ENCODE data around the gene NLRP12. TPM values are rescaled to one million over a fixed set of nuclear protein-coding genes. Genes with fewer than 3 reads are reported as not detected.

NLRP12 gene
- total RNA-seq, 1 experiment from 2014 or later: 5.6 TPM

DNA sequence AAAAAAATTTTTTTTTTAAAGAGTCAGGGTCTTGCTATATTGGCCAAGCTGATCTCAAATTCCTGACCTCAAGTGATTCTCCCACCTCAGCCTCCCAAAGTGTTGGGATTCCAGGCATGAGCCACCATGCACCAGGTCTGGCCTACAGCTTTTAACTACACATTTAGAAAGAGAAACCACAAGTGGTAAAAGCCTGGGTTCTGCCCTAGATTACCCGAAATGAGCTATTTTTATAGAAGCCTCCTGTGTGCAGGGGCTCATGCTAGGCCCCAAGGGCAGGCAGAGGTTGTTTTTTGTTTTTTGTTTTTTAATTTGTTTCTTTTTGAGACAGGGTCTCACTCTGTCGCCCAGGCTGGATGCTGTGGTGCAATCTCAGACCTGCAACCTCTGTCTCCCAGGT lies 29.6 kb upstream of the NLRP12 start:
- no peak for ATAC-seq
- DNase-seq (ENCODE audit: low spot score): no peak
- CTCF ChIA-PET: interaction anchor here (0.5 to 1.5 kb wide), 19 partner anchors 7 to 303 kb away, joined by 3 to 9 read pairs (median 4); partner anchors contain the start of genes MYADM and PRKCG
- H3K27me3 Mint-ChIP-seq (ENCODE audit: low read depth): peaks cover 8% of the 10 kb centered on the region; the same call in 1 of the 2 replicates
- H3K27ac Mint-ChIP-seq: no peak overlapping the region
- H3K4me3 Mint-ChIP-seq: no peak overlapping the region
- H3K4me1 Mint-ChIP-seq: peaks cover 16% of the 10 kb centered on the region
- POLR2A ChIA-PET: interaction anchor here (1.2 kb wide), 1 partner anchor 14 kb away, joined by 4 read pairs; the partner anchor contains the start of gene MYADM
- no peaks in the 10 kb centered on the region for H3K9me3 Mint-ChIP-seq
- TF ChIP-seq, protein P1, sequence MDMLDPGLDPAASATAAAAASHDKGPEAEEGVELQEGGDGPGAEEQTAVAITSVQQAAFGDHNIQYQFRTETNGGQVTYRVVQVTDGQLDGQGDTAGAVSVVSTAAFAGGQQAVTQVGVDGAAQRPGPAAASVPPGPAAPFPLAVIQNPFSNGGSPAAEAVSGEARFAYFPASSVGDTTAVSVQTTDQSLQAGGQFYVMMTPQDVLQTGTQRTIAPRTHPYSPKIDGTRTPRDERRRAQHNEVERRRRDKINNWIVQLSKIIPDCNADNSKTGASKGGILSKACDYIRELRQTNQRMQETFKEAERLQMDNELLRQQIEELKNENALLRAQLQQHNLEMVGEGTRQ (CRISPR knock-in tag; IDR thresholded peaks at IDR 0.05): no peak
- no peak for TF ChIP-seq NR2C2 (CRISPR knock-in tag; IDR thresholded peaks at IDR 0.05)
- TF ChIP-seq CREM (CRISPR knock-in tag; IDR thresholded peaks at IDR 0.05): no peak
- no peak for TF ChIP-seq ETV6 (CRISPR knock-in tag; IDR thresholded peaks at IDR 0.05)
- no peak for TF ChIP-seq MXD4 (CRISPR knock-in tag; IDR thresholded peaks at IDR 0.05; ENCODE audit: borderline replicate concordance)
- no peak for TF ChIP-seq SMAD3 (CRISPR knock-in tag; IDR thresholded peaks at IDR 0.05; ENCODE audit: borderline replicate concordance)
- no peak for TF ChIP-seq GRHL2 (CRISPR knock-in tag; IDR thresholded peaks at IDR 0.05; ENCODE audit: insufficient replicate concordance, severe bottlenecking)
- no peak for TF ChIP-seq FOXJ3 (CRISPR knock-in tag; IDR thresholded peaks at IDR 0.05; ENCODE audit: borderline replicate concordance)
- no peak for TF ChIP-seq ZNF232 (CRISPR knock-in tag; IDR thresholded peaks at IDR 0.05)
- TF ChIP-seq KAT7 (CRISPR knock-in tag; IDR thresholded peaks at IDR 0.05; ENCODE audit: borderline replicate concordance): no peak
- no peak for TF ChIP-seq CREB1 (CRISPR knock-in tag; IDR thresholded peaks at IDR 0.05)
- TF ChIP-seq, protein P2, sequence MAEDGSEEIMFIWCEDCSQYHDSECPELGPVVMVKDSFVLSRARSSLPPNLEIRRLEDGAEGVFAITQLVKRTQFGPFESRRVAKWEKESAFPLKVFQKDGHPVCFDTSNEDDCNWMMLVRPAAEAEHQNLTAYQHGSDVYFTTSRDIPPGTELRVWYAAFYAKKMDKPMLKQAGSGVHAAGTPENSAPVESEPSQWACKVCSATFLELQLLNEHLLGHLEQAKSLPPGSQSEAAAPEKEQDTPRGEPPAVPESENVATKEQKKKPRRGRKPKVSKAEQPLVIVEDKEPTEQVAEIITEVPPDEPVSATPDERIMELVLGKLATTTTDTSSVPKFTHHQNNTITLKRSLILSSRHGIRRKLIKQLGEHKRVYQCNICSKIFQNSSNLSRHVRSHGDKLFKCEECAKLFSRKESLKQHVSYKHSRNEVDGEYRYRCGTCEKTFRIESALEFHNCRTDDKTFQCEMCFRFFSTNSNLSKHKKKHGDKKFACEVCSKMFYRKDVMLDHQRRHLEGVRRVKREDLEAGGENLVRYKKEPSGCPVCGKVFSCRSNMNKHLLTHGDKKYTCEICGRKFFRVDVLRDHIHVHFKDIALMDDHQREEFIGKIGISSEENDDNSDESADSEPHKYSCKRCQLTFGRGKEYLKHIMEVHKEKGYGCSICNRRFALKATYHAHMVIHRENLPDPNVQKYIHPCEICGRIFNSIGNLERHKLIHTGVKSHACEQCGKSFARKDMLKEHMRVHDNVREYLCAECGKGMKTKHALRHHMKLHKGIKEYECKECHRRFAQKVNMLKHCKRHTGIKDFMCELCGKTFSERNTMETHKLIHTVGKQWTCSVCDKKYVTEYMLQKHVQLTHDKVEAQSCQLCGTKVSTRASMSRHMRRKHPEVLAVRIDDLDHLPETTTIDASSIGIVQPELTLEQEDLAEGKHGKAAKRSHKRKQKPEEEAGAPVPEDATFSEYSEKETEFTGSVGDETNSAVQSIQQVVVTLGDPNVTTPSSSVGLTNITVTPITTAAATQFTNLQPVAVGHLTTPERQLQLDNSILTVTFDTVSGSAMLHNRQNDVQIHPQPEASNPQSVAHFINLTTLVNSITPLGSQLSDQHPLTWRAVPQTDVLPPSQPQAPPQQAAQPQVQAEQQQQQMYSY (CRISPR knock-in tag; IDR thresholded peaks at IDR 0.05): no peak
- TF ChIP-seq, protein P3, sequence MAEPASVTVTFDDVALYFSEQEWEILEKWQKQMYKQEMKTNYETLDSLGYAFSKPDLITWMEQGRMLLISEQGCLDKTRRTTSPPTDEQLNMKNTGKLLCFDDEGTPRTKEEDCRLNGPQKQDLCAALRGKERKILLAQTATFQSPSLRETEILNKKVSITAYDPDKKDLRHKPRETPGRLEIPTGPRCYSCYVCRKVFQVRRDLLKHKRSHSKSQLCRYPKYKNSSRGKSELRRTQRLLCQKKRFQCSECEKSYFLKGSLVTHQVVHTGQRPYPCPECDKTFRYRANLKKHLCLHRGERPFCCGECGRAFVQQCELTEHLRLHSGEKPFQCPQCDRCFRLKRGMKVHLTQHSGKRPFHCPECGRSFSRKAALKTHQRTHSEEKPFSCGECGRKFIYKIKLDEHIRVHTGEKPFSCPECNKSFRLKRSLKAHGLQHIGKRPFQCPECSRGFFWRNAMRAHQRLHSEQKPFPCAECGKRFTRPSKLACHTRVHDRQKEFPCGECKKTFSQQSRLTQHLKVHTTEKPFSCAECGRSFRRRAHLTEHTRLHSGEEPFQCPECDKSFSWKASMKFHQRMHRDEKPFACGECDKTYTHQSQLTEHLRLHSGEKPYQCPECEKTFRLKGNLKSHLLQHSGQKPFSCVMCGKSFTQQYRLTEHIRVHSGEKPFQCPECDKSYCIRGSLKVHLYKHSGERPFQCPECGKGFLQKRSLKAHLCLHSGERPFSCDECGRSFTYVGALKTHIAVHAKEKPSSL (CRISPR knock-in tag; conservative IDR thresholded peaks at IDR 0.05): no peak
- TF ChIP-seq FOXK1 (CRISPR knock-in tag; IDR thresholded peaks at IDR 0.05): no peak
- TF ChIP-seq, protein P4, sequence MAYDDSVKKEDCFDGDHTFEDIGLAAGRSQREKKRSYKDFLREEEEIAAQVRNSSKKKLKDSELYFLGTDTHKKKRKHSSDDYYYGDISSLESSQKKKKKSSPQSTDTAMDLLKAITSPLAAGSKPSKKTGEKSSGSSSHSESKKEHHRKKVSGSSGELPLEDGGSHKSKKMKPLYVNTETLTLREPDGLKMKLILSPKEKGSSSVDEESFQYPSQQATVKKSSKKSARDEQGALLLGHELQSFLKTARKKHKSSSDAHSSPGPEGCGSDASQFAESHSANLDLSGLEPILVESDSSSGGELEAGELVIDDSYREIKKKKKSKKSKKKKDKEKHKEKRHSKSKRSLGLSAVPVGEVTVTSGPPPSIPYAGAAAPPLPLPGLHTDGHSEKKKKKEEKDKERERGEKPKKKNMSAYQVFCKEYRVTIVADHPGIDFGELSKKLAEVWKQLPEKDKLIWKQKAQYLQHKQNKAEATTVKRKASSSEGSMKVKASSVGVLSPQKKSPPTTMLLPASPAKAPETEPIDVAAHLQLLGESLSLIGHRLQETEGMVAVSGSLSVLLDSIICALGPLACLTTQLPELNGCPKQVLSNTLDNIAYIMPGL (CRISPR knock-in tag; IDR thresholded peaks at IDR 0.05): no peak
- TF ChIP-seq, protein P5, sequence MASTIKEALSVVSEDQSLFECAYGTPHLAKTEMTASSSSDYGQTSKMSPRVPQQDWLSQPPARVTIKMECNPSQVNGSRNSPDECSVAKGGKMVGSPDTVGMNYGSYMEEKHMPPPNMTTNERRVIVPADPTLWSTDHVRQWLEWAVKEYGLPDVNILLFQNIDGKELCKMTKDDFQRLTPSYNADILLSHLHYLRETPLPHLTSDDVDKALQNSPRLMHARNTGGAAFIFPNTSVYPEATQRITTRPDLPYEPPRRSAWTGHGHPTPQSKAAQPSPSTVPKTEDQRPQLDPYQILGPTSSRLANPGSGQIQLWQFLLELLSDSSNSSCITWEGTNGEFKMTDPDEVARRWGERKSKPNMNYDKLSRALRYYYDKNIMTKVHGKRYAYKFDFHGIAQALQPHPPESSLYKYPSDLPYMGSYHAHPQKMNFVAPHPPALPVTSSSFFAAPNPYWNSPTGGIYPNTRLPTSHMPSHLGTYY (CRISPR knock-in tag; IDR thresholded peaks at IDR 0.05): no peak
- TF ChIP-seq, protein P6, sequence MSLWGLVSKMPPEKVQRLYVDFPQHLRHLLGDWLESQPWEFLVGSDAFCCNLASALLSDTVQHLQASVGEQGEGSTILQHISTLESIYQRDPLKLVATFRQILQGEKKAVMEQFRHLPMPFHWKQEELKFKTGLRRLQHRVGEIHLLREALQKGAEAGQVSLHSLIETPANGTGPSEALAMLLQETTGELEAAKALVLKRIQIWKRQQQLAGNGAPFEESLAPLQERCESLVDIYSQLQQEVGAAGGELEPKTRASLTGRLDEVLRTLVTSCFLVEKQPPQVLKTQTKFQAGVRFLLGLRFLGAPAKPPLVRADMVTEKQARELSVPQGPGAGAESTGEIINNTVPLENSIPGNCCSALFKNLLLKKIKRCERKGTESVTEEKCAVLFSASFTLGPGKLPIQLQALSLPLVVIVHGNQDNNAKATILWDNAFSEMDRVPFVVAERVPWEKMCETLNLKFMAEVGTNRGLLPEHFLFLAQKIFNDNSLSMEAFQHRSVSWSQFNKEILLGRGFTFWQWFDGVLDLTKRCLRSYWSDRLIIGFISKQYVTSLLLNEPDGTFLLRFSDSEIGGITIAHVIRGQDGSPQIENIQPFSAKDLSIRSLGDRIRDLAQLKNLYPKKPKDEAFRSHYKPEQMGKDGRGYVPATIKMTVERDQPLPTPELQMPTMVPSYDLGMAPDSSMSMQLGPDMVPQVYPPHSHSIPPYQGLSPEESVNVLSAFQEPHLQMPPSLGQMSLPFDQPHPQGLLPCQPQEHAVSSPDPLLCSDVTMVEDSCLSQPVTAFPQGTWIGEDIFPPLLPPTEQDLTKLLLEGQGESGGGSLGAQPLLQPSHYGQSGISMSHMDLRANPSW (CRISPR knock-in tag; conservative IDR thresholded peaks at IDR 0.05; ENCODE audit: low read depth): no peak
- TF ChIP-seq, protein P7, sequence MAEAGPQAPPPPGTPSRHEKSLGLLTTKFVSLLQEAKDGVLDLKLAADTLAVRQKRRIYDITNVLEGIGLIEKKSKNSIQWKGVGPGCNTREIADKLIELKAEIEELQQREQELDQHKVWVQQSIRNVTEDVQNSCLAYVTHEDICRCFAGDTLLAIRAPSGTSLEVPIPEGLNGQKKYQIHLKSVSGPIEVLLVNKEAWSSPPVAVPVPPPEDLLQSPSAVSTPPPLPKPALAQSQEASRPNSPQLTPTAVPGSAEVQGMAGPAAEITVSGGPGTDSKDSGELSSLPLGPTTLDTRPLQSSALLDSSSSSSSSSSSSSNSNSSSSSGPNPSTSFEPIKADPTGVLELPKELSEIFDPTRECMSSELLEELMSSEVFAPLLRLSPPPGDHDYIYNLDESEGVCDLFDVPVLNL (CRISPR knock-in tag; IDR thresholded peaks at IDR 0.05; ENCODE audit: borderline replicate concordance, low read depth): no peak
- TF ChIP-seq ZNF121 (CRISPR knock-in tag; IDR thresholded peaks at IDR 0.05): no peak
- H3K36me3 Mint-ChIP-seq: no peaks in the 10 kb centered on the region

Measured in WTC11 (cell line).